Lower leg skin (tissue), 3 donors: Measurements from ENCODE around the gene KRTAP10-11.

ENCODE experiments used
- CTCF ChIP-seq, 3 donors: fragments of 450-650 bp; IDR thresholded peaks; one replicate each; pipeline ENCODE4 v1.5.1; 2016; ENCODE audit warnings: antibody characterized with exemption in 3 of 3, mild to moderate bottlenecking in 3 of 3, moderate library complexity in 2 of 3
- POLR2A ChIP-seq, 2 donors: fragments of 450-650 bp; IDR thresholded peaks; one replicate each; pipeline ENCODE4 v1.6.1; 2016 to 2017; ENCODE audit warnings: antibody characterized with exemption in 2 of 2, mild to moderate bottlenecking in 1 of 2, moderate library complexity in 1 of 2

GRCh38 chr21:44671911-44672310, 25.7 kb downstream of the KRTAP10-11 start:
- TF ChIP-seq CTCF (IDR thresholded peaks at IDR 0.05) (no peak), POLR2A (IDR thresholded peaks at IDR 0.05) (no peak)
